Fibroblast of lung (primary cell): ENCODE results near the gene DIP2C. TPM values are rescaled to one million over a fixed set of nuclear protein-coding genes. Genes with fewer than 3 reads are reported as not detected.
"Not testable (repeated sequence)": the region's sequence is repeated elsewhere in the genome, so short reads cannot be mapped to it uniquely, and the experiment has no call there.

Experiments
- DNase-seq, 2 donors: peaks; one replicate each; pipeline versions ENCODE4 v3.0.0 to v3.0.0-alpha.2; 2010; ENCODE audit warnings: low read depth in 2 of 2
- H2AFZ ChIP-seq: 2 replicates; pipeline ENCODE4 v1.5.1; 2012; ENCODE audit warnings: low read length, control low read depth, inconsistent platforms
- H3K27ac ChIP-seq: 2 replicates; pipeline ENCODE4 v1.5.1; 2011; ENCODE audit warnings: low read length, control low read depth; ENCODE audit not compliant: insufficient read depth
- H3K27me3 ChIP-seq: 2 replicates; pipeline ENCODE4 v1.5.1; 2011; ENCODE audit warnings: mild to moderate bottlenecking, low read length; ENCODE audit not compliant: control insufficient read depth, insufficient read depth
- H3K36me3 ChIP-seq: 2 replicates; pipeline ENCODE4 v1.5.1; 2011; ENCODE audit warnings: low read length; ENCODE audit not compliant: control insufficient read depth, insufficient read depth
- H3K4me1 ChIP-seq: 2 replicates; pipeline ENCODE4 v1.5.1; 2011; ENCODE audit warnings: low read length; ENCODE audit not compliant: control insufficient read depth, insufficient read depth; ENCODE audit errors: extremely low read depth
- H3K4me2 ChIP-seq: 2 replicates; pipeline ENCODE4 v1.5.1; 2011; ENCODE audit warnings: low read length, control low read depth; ENCODE audit not compliant: insufficient read depth; ENCODE audit errors: extremely low read depth
- H3K4me3 ChIP-seq, 4 experiments: fragments of 200-600 bp in 1 of 4; sonication (generic) in 1 of 4; replicated peaks in 1 of 4; 2 replicates each; pipeline ENCODE4 v1.5.1; 2011 to 2016; ENCODE audit warnings: low read length in 4 of 4, low read depth in 3 of 4, mild to moderate bottlenecking in 3 of 4, control low read depth in 2 of 4, inconsistent platforms in 1 of 4, mixed read lengths in 1 of 4; ENCODE audit not compliant: insufficient read depth in 1 of 4; ENCODE audit errors: control extremely low read depth in 1 of 4
- H3K79me2 ChIP-seq: 2 replicates; pipeline ENCODE4 v1.5.1; 2012; ENCODE audit warnings: mild to moderate bottlenecking, low read length, inconsistent platforms; ENCODE audit not compliant: control insufficient read depth, insufficient read depth
- H3K9ac ChIP-seq: 2 replicates; pipeline ENCODE4 v1.5.1; 2011; ENCODE audit warnings: mild to moderate bottlenecking, low read length, control low read depth; ENCODE audit not compliant: insufficient read depth
- H3K9me3 ChIP-seq: 2 replicates; pipeline ENCODE4 v1.5.1; 2012; ENCODE audit warnings: low read depth, low read length; ENCODE audit not compliant: control insufficient read depth, insufficient read depth
- H4K20me1 ChIP-seq: 2 replicates; pipeline ENCODE4 v1.5.1; 2011; ENCODE audit warnings: low read length; ENCODE audit not compliant: control insufficient read depth, insufficient read depth; ENCODE audit errors: extremely low read depth
- EZH2 ChIP-seq: IDR thresholded peaks from 2 replicates; pipeline ENCODE4 v1.5.1; 2012; ENCODE audit warnings: low read length, control low read depth, mild to moderate bottlenecking; ENCODE audit errors: missing control alignments
- polyA plus RNA-seq, 2 donors: library from polyadenylated mRNA; depleted of rRNA in 1 of 2; stranded (reverse) in 1 of 2; unstranded in 1 of 2; fragments of >200 nt; gene quantifications; 2 replicates each; pipeline ENCODE4 v1.2.1, GENCODE V29; 2011 to 2012; ENCODE audit warnings: missing spikeins in 1 of 2
- total RNA-seq: library from RNA; depleted of rRNA; stranded (reverse); fragments of >200 nt; gene quantifications from 2 replicates; pipeline ENCODE4 v1.2.1, GENCODE V29; 2014
- TF ChIP-seq, protein P1 (sequence below), 2 donors: IDR thresholded peaks in 1 of 2; conservative IDR thresholded peaks in 1 of 2; 1 replicate in 1 of 2; 2 replicates in 1 of 2; pipeline ENCODE4 v1.5.1; 2011 to 2012; ENCODE audit warnings: low read length in 2 of 2, control low read depth in 1 of 2, inconsistent platforms in 1 of 2, low read depth in 1 of 2, mild to moderate bottlenecking in 1 of 2

The DIP2C gene
- total and polyA plus RNA-seq, 2 donors (not counting 1 experiment from before 2014, with no cell fraction given) = 10.7 to 18.3 TPM

DNA sequence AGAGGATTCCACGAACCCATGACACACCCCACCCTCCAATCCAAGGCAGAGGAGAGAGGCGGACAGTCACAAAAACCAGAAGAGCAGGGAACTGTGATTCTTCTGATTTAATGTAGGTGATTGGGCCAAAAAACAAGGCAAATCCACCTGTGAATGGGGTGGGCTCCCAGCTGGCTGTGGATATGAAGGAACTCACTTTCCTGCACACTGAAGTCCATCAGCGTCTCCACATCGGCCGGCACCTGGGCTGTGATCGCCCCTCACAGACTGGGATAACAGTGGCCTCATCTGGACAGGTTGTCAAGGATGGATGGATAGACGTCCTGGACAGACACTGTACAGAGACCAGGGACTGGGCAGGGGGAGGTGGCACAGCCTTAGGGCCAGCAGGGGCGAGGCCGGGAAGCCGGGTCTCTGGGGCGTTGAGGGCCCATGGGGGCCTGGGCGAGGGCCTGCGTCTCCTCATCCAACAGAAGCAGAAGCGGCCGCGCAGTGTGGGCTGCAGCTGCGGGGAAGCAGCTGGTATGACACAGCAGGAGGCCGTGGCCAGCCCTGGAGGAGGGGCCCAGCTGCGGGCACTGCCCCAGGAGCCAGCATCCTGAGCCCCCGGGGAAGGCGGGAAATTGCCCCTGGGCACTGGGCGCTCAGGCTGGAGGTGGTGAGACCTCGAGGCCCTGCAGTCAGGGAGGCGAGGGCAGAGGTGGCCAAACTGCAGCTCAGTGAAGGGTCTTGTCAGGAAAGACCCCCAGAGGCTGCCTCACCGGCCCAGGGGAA, 54.2 kb downstream of the DIP2C start:
- TF ChIP-seq, protein P1, sequence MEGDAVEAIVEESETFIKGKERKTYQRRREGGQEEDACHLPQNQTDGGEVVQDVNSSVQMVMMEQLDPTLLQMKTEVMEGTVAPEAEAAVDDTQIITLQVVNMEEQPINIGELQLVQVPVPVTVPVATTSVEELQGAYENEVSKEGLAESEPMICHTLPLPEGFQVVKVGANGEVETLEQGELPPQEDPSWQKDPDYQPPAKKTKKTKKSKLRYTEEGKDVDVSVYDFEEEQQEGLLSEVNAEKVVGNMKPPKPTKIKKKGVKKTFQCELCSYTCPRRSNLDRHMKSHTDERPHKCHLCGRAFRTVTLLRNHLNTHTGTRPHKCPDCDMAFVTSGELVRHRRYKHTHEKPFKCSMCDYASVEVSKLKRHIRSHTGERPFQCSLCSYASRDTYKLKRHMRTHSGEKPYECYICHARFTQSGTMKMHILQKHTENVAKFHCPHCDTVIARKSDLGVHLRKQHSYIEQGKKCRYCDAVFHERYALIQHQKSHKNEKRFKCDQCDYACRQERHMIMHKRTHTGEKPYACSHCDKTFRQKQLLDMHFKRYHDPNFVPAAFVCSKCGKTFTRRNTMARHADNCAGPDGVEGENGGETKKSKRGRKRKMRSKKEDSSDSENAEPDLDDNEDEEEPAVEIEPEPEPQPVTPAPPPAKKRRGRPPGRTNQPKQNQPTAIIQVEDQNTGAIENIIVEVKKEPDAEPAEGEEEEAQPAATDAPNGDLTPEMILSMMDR (conservative IDR thresholded peaks at IDR 0.05 in 1 of 2, IDR thresholded peaks at IDR 0.05 in 1 of 2; ENCODE audit: low read depth in 1 of 2, low read length in 2 of 2) = no peak
- TF ChIP-seq EZH2 = no peak
- Histone ChIP-seq H3K79me2 (peaks cover 21% of the 10 kb centered on the region), H3K9me3 (no peaks in the 10 kb centered on the region), H4K20me1 (no peaks in the 10 kb centered on the region), H3K36me3 (no peaks in the 10 kb centered on the region), H3K27ac (no peak overlapping the region), H3K4me3 (no peak overlapping the region), H3K4me2 (no peak overlapping the region), H3K9ac (no peak overlapping the region), H3K27me3 (no peaks in the 10 kb centered on the region), H3K4me1 (no peaks in the 10 kb centered on the region), H2AFZ (no peak overlapping the region)
- DNase-seq = no peak

DNA sequence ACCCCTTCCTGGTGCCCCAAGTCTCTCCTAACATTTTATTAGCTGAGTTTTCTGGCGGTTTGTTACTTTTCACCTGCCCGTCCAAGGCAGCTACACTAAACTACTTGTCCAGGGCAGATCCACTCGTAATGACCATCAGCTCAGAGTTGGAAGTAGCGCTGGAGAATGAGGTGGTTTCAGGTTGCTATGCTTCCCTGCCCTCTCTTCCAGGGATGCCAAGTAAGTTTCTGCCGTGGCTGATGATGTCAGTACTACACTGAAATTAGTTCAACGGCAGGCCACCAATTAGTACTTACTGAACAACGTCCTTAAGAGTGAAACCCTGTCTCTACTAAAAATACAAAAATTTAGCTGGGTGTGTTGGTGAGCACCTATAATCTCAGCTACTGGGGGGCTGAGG, 55.2 kb downstream of the DIP2C start:
- Histone ChIP-seq H4K20me1 (no peaks in the 10 kb centered on the region), H3K27ac (no peak overlapping the region), H3K9me3 (no peaks in the 10 kb centered on the region), H3K27me3 (no peaks in the 10 kb centered on the region), H3K9ac (no peak overlapping the region), H3K79me2 (peaks cover 16% of the 10 kb centered on the region), H3K4me3 (no peak overlapping the region), H3K4me2 (no peak overlapping the region), H2AFZ (no peak overlapping the region), H3K4me1 (no peaks in the 10 kb centered on the region), H3K36me3 (no peaks in the 10 kb centered on the region)
- TF ChIP-seq EZH2 = no peak
- TF ChIP-seq, protein P1 (conservative IDR thresholded peaks at IDR 0.05 in 1 of 2, IDR thresholded peaks at IDR 0.05 in 1 of 2; ENCODE audit: low read depth in 1 of 2, low read length in 2 of 2) = no peak
- DNase-seq = peak; percentile 20 to 75

DNA sequence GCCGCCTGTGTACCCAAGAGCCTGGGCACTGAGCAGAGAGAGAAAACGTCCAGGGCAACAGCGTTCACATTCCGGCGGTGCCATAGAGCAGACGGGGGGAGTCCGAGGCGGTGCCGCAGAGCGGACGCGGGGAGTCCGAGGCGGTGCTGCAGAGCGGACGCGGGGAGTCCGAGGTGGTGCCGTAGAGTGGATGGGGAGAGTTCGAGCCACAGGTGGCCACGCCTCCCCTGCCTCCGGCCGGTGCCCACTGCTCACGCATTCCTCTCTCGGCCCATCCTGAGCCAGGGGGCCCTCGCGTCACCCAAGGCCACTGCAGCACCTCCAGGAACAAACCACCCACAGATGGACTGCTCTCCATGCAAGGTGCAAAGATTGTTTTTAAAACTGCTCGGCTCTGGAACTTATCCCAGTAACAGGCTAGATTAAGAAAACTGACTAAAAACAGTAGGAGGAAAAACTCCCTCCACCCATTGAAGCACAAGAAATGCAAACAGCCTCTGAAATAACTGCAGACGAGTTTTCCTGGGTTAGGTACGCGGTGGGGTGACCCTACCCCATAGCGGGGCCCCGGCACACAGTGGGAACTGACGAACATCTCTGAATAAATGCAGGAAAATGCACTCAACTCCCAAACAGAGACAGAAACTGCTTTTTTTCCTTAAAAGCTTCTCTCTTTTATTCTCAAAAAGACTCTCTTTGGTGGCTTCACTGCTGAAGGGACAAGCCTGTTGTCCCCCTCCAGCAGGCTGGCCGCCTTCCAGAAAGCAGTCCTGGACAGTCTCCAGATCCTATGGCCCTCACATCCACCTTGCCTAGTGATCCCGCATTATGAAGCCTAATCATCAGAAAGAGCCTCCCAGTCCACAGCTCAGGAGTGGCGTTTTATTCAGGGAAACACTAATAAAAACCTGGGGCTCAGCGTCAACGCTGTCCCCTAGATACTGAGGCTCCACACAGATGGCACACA, 55.9 kb downstream of the DIP2C start:
- TF ChIP-seq, protein P1 (conservative IDR thresholded peaks at IDR 0.05 in 1 of 2, IDR thresholded peaks at IDR 0.05 in 1 of 2; ENCODE audit: low read depth in 1 of 2, low read length in 2 of 2) = no peak
- no peak for TF ChIP-seq EZH2
- Histone ChIP-seq H3K9me3 (no peaks in the 10 kb centered on the region), H4K20me1 (no peaks in the 10 kb centered on the region), H2AFZ (no peak overlapping the region), H3K4me1 (no peaks in the 10 kb centered on the region), H3K9ac (no peak overlapping the region), H3K27me3 (no peaks in the 10 kb centered on the region), H3K4me2 (no peak overlapping the region), H3K36me3 (no peaks in the 10 kb centered on the region), H3K27ac (no peak overlapping the region), H3K79me2 (peaks cover 14% of the 10 kb centered on the region), H3K4me3 (no peak overlapping the region)
- no peak for DNase-seq

DNA sequence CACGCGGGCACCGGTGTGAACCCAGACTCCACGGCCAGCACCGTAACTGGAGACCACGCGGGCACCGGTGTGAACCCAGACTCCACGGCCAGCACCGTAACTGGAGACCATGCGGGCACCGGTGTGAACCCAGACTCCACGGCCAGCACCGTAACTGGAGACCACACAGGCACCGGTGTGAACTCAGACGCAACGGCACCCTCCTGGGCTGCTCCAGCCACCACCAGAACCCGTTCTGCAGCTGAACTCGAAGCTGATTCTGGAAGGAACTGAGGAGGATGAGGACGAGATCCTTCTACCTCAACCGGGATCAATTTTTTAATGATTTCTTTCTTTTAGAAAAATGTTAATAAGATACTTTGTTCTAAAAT, 56.7 kb downstream of the DIP2C start:
- H3K4me1 ChIP-seq, H3K9me3 ChIP-seq, H3K27me3 ChIP-seq, H3K9ac ChIP-seq, H3K4me3 ChIP-seq, H3K36me3 ChIP-seq, DNase-seq, H3K27ac ChIP-seq, H4K20me1 ChIP-seq, H2AFZ ChIP-seq, H3K4me2 ChIP-seq: not testable (repeated sequence)
- peaks cover 15% of the 10 kb centered on the region for H3K79me2 ChIP-seq
